GM23338 (cell line): ENCODE measurements around the gene TOMM70. TPM values are rescaled to one million over a fixed set of nuclear protein-coding genes. Genes with fewer than 3 reads are reported as not detected.
"Not testable (repeated sequence)": the region's sequence is repeated elsewhere in the genome, so short reads cannot be mapped to it uniquely, and the experiment has no call there.

Source experiments
- ATAC-seq: fragments of 200-7000 bp; cut with Tn5 transposase; 3 replicates; pipeline ENCODE4 v1.9.1; 2020
- DNase-seq: peaks from one replicate; pipeline ENCODE4 v3.0.0-alpha.2; 2015; ENCODE audit warnings: low spot score
- H2AFZ ChIP-seq: fragments of 200-600 bp; sonication (generic); 2 replicates; pipeline ENCODE4 v1.8.0; 2016; ENCODE audit warnings: antibody characterized with exemption, mild to moderate bottlenecking, moderate library complexity
- H3F3A ChIP-seq: fragments of 200-600 bp; sonication (generic); replicated peaks from 2 replicates; pipeline ENCODE4 v1.8.0; 2017; ENCODE audit warnings: antibody characterized with exemption, mixed run types, low read depth
- H3K27ac ChIP-seq: fragments of 200-600 bp; sonication (generic); 2 replicates; pipeline ENCODE4 v1.6.1; 2016; ENCODE audit warnings: low read depth
- H3K27me3 ChIP-seq: fragments of 200-600 bp; sonication (generic); 2 replicates; pipeline ENCODE4 v1.8.0; 2016; ENCODE audit warnings: mild to moderate bottlenecking, mixed run types, moderate library complexity; ENCODE audit not compliant: insufficient read depth
- H3K36me3 ChIP-seq: fragments of 200-600 bp; sonication (generic); 2 replicates; pipeline ENCODE4 v1.8.0; 2016; ENCODE audit warnings: mild to moderate bottlenecking; ENCODE audit not compliant: insufficient read depth
- H3K4me1 ChIP-seq: fragments of 200-600 bp; sonication (generic); 2 replicates; pipeline ENCODE4 v1.8.0; 2016; ENCODE audit warnings: mild to moderate bottlenecking, moderate library complexity; ENCODE audit not compliant: insufficient read depth
- H3K4me2 ChIP-seq: fragments of 200-600 bp; sonication (generic); 2 replicates; pipeline ENCODE4 v1.7.1; 2017; ENCODE audit warnings: mixed run types
- H3K4me3 ChIP-seq: fragments of 200-600 bp; sonication (generic); 2 replicates; pipeline ENCODE4 v1.6.1; 2016; ENCODE audit warnings: mixed run types
- H3K79me2 ChIP-seq: fragments of 200-600 bp; sonication (generic); replicated peaks from 2 replicates; pipeline ENCODE4 v1.8.0; 2017; ENCODE audit warnings: mild to moderate bottlenecking; ENCODE audit not compliant: insufficient read depth
- H3K9me2 ChIP-seq: fragments of 200-600 bp; sonication (generic); 2 replicates; pipeline ENCODE4 v1.8.0; 2017; ENCODE audit not compliant: insufficient read depth
- H4K20me1 ChIP-seq: fragments of 200-600 bp; sonication (generic); replicated peaks from 2 replicates; pipeline ENCODE4 v1.8.0; 2017; ENCODE audit warnings: mild to moderate bottlenecking; ENCODE audit not compliant: insufficient read depth
- H3K27ac Mint-ChIP-seq: 2 replicates; pipeline ENCODE4 v1.8.0; 2020; ENCODE audit warnings: inconsistent platforms, mild to moderate bottlenecking, moderate library complexity, mixed read lengths
- H3K27me3 Mint-ChIP-seq: 3 replicates; pipeline ENCODE4 v1.8.0; 2022; ENCODE audit warnings: low read depth, mild to moderate bottlenecking, moderate library complexity, mixed read lengths, inconsistent platforms; ENCODE audit not compliant: insufficient read depth, poor library complexity
- H3K36me3 Mint-ChIP-seq: 3 replicates; pipeline ENCODE4 v1.8.0; 2021; ENCODE audit warnings: low read depth, mild to moderate bottlenecking, inconsistent platforms, moderate library complexity, mixed read lengths
- H3K4me1 Mint-ChIP-seq: 3 replicates; pipeline ENCODE4 v1.8.0; 2020; ENCODE audit warnings: mild to moderate bottlenecking, inconsistent platforms, mixed read lengths
- H3K4me3 Mint-ChIP-seq: 3 replicates; pipeline ENCODE4 v1.8.0; 2021; ENCODE audit warnings: moderate library complexity, mild to moderate bottlenecking, inconsistent platforms, mixed read lengths
- H3K9me3 Mint-ChIP-seq: 3 replicates; pipeline ENCODE4 v1.8.0; 2020; ENCODE audit warnings: moderate library complexity, mild to moderate bottlenecking, inconsistent platforms, mixed read lengths
- CREB1 ChIP-seq: fragments of 250-450 bp; sonication (Bioruptor Pico); IDR thresholded peaks from 2 replicates; pipeline ENCODE4 v1.5.0; 2020; ENCODE audit warnings: low read depth, mild to moderate bottlenecking, moderate library complexity
- CTCF ChIP-seq, 2 experiments: fragments of 200-600 bp in 1 of 2; sonication (generic) in 1 of 2; conservative IDR thresholded peaks; 2 replicates each; pipeline versions ENCODE4 v1.5.1 to v1.6.1; 2016 to 2017; ENCODE audit warnings: antibody characterized with exemption in 2 of 2, low read depth in 2 of 2, mild to moderate bottlenecking in 2 of 2, moderate library complexity in 1 of 2
- EZH2 ChIP-seq: fragments of 200-600 bp; sonication (generic); IDR thresholded peaks from one replicate; pipeline ENCODE4 v1.8.0; 2017; ENCODE audit warnings: antibody characterized with exemption, mild to moderate bottlenecking, low read depth; ENCODE audit not compliant: unreplicated experiment
- EZH2phosphoT487 ChIP-seq: fragments of 200-600 bp; sonication (generic); IDR thresholded peaks from one replicate; pipeline ENCODE4 v1.8.1; 2018; ENCODE audit warnings: antibody characterized with exemption; ENCODE audit not compliant: unreplicated experiment
- JUNB ChIP-seq: IDR thresholded peaks from one replicate; pipeline ENCODE4 v1.6.1; 2016; ENCODE audit warnings: antibody characterized with exemption; ENCODE audit not compliant: unreplicated experiment
- NANOG ChIP-seq: IDR thresholded peaks from 2 replicates; pipeline ENCODE4 v1.6.1; 2016; ENCODE audit warnings: antibody characterized with exemption, borderline replicate concordance
- POLR2AphosphoS5 ChIP-seq: IDR thresholded peaks from 2 replicates; pipeline ENCODE4 v1.6.1; 2016; ENCODE audit warnings: antibody characterized with exemption, low read depth
- REST ChIP-seq: IDR thresholded peaks from one replicate; pipeline ENCODE4 v1.6.1; 2018; ENCODE audit warnings: antibody characterized with exemption; ENCODE audit not compliant: unreplicated experiment
- STAT1 ChIP-seq: IDR thresholded peaks from one replicate; pipeline ENCODE4 v1.6.1; 2016; ENCODE audit warnings: antibody characterized with exemption; ENCODE audit not compliant: unreplicated experiment
- polyA plus RNA-seq: library from polyadenylated mRNA; unstranded; fragments of >200 nt; fragmentation: Nextera tagmentation; extraction: Ambion mirVana; gene quantifications from 2 replicates; pipeline ENCODE4 v1.2.1, GENCODE V29; 2016
- total RNA-seq: library from RNA; depleted of rRNA; stranded (reverse); fragments of >200 nt; shearing (Covaris generic); gene quantifications from 2 replicates; pipeline ENCODE4 v1.2.3, GENCODE V29; 2014

TOMM70 gene
- total and polyA plus RNA-seq, 2 experiments from 2014 or later: 29.5 to 66.8 TPM

- not testable (repeated sequence) for ATAC-seq, H3K4me3 ChIP-seq, H2AFZ ChIP-seq, H3K27me3 ChIP-seq, H3K4me1 ChIP-seq, H3K9me2 ChIP-seq, H4K20me1 ChIP-seq, H3F3A ChIP-seq, H3K27me3 Mint-ChIP-seq, H3K27ac Mint-ChIP-seq, H3K9me3 Mint-ChIP-seq, H3K79me2 ChIP-seq, H3K4me2 ChIP-seq, H3K27ac ChIP-seq, H3K36me3 ChIP-seq, H3K4me3 Mint-ChIP-seq, H3K4me1 Mint-ChIP-seq, DNase-seq
- peaks cover 35% of the 10 kb centered on the region for H3K36me3 Mint-ChIP-seq
Observed at GRCh38 chr3:100351770-100352169, 49.1 kb downstream of the TOMM70 start.

- Histone ChIP-seq H3K27ac (no peak overlapping the region), H2AFZ (no peak overlapping the region), H3K36me3 (peaks cover 3% of the 10 kb centered on the region; the same call in 1 of the 2 replicates), H3K9me2 (no peaks in the 10 kb centered on the region), H3K4me3 (no peak overlapping the region), H3K4me2 (no peak overlapping the region), H4K20me1 (no peaks in the 10 kb centered on the region; the same call in 1 of the 2 replicates), H3K79me2 (no peaks in the 10 kb centered on the region), H3K27me3 (no peaks in the 10 kb centered on the region), H3K4me1 (no peaks in the 10 kb centered on the region), H3F3A (no peaks in the 10 kb centered on the region)
- no peak for TF ChIP-seq REST
- no peak for TF ChIP-seq CREB1 (CRISPR knock-in tag)
- TF ChIP-seq STAT1: no peak
- TF ChIP-seq JUNB: no peak
- TF ChIP-seq POLR2AphosphoS5: no peak
- no peak for TF ChIP-seq NANOG
- ATAC-seq (no peak), DNase-seq (no peak)
- no peak overlapping the region for H3K27ac Mint-ChIP-seq
- H3K27me3 Mint-ChIP-seq: peaks cover 3% of the 10 kb centered on the region
- no peak overlapping the region for H3K4me3 Mint-ChIP-seq
- H3K9me3 Mint-ChIP-seq: peaks cover 2% of the 10 kb centered on the region; the same call in 1 of the 3 replicates
- H3K36me3 Mint-ChIP-seq: peaks cover 35% of the 10 kb centered on the region
- H3K4me1 Mint-ChIP-seq: no peaks in the 10 kb centered on the region
Observed at GRCh38 chr3:100348727-100349126, 52.2 kb downstream of the TOMM70 start.

GRCh38 chr3:100340527-100340926 lies 60.4 kb downstream of the TOMM70 start:
- no peaks in the 10 kb centered on the region for H3K9me2 ChIP-seq
- no peak overlapping the region for H3K4me2 ChIP-seq
- peaks cover 2% of the 10 kb centered on the region for H3K27me3 Mint-ChIP-seq
- H2AFZ ChIP-seq: no peak overlapping the region
- no peak overlapping the region for H3K27ac Mint-ChIP-seq
- ATAC-seq: no peak
- peaks cover 7% of the 10 kb centered on the region for H3K36me3 ChIP-seq
- H3K9me3 Mint-ChIP-seq: no peaks in the 10 kb centered on the region
- H4K20me1 ChIP-seq: no peaks in the 10 kb centered on the region; the same call in 1 of the 2 replicates
- peaks cover 12% of the 10 kb centered on the region for H3K36me3 Mint-ChIP-seq
- peaks cover 5% of the 10 kb centered on the region; the same call in 1 of the 2 replicates for H3K4me1 ChIP-seq
- H3K4me1 Mint-ChIP-seq: peaks cover 5% of the 10 kb centered on the region; the same call in 2 of the 3 replicates
- H3K4me3 ChIP-seq: no peak overlapping the region
- no peaks in the 10 kb centered on the region for H3K27me3 ChIP-seq
- H3K27ac ChIP-seq: no peak overlapping the region
- no peak overlapping the region for H3K4me3 Mint-ChIP-seq
- no peaks in the 10 kb centered on the region for H3F3A ChIP-seq
- DNase-seq: no peak
- no peaks in the 10 kb centered on the region for H3K79me2 ChIP-seq
- TF ChIP-seq CTCF (conservative IDR thresholded peaks at IDR 0.05; ENCODE audit: low read depth in 2 of 2): no peak
- no peak for TF ChIP-seq EZH2phosphoT487
- TF ChIP-seq EZH2: no peak
- no peak for TF ChIP-seq REST
